ENCODE data around the gene CAP2. TPM values are rescaled to one million over a fixed set of nuclear protein-coding genes. Genes with fewer than 3 reads are reported as not detected.

The CAP2 gene
- total and polyA plus RNA-seq, 9 of the 15 experiments (the other 6 are each of a cell fraction or from before 2014, with no cell fraction given), result not detected

DNA sequence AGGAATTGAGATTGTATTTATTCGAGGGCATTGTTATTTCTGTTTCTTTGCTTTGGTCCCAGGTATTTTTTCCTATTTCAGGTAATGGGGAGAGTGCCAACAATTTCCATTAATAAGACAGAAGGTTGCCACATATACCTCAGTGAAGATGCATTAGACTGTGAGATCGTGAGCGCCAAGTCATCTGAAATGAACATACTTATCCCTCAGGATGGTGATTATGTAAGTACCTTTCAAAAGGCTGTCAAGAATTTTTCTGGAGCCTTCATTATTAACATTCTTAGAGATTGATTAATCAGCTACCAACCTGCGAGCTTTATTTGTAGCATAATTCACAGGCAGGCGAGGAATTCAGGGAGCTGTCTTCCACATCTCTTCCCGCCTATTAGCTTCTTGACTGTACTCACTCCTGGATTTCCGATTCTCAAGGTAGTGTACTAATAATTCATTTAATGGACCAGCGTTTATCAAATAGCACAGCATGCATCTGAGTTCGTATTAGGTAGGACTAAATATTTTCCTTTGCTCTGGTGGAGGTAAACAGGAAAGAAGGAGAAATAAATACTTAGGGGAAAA, 158.1 kb downstream of the CAP2 start:
- ChIA-PET POLR2A (interaction anchor here (0.7 to 1.7 kb wide), 2 partner anchors 11 to 12 kb away, joined by 4 to 5 read pairs; no protein-coding TSS in a partner anchor), CTCF (ENCODE audit: low intra/inter-chr PET ratio) (no interaction called here)
- H3K79me2 ChIP-seq (ENCODE audit: control insufficient read depth, insufficient read depth, low read length), result no peaks in the 10 kb centered on the region
- no peaks in the 10 kb centered on the region for H3K36me3 ChIP-seq (ENCODE audit: control insufficient read depth, insufficient read depth, low read length)
- H3K27me3 ChIP-seq (ENCODE audit: control insufficient read depth in 2 of 2, insufficient read depth in 2 of 2, low read length in 2 of 2), result peaks cover 21 to 45% of the 10 kb centered on the region in 2 experiments
- H4K20me1 ChIP-seq (replicated peaks; ENCODE audit: control insufficient read depth, insufficient read depth, low read length), result no peaks in the 10 kb centered on the region
- H3K27ac ChIP-seq (ENCODE audit: extremely low read depth, low read depth, low read length), result no peak overlapping the region
- in situ Hi-C loops (cut with MboI), result no loop called here
- H3K4me3 ChIP-seq, result no peak overlapping the region
- no TSS peak for BruUV-seq (replicated peaks)
- ATAC-seq, result no peak
- TF ChIP-seq BRF1 (IDR thresholded peaks at IDR 0.05; ENCODE audit: borderline replicate concordance, extremely low read depth, insufficient read length), result no peak
- TF ChIP-seq GABPB1 (CRISPR knock-in tag; IDR thresholded peaks at IDR 0.05), result no peak
- no peak for TF ChIP-seq ZNF77 (CRISPR knock-in tag; IDR thresholded peaks at IDR 0.05)
- no peak for TF ChIP-seq EWSR1 (IDR thresholded peaks at IDR 0.05; ENCODE audit: borderline replicate concordance, low read depth, partially characterized antibody)
- no peak for TF ChIP-seq GABPB2 (CRISPR knock-in tag; conservative IDR thresholded peaks at IDR 0.05)
- TF ChIP-seq ZBTB12 (CRISPR knock-in tag; IDR thresholded peaks at IDR 0.05), result no peak
- no peak for TF ChIP-seq ARID2 (IDR thresholded peaks at IDR 0.05)
- TF ChIP-seq, protein P1, sequence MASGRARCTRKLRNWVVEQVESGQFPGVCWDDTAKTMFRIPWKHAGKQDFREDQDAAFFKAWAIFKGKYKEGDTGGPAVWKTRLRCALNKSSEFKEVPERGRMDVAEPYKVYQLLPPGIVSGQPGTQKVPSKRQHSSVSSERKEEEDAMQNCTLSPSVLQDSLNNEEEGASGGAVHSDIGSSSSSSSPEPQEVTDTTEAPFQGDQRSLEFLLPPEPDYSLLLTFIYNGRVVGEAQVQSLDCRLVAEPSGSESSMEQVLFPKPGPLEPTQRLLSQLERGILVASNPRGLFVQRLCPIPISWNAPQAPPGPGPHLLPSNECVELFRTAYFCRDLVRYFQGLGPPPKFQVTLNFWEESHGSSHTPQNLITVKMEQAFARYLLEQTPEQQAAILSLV (tag; IDR thresholded peaks at IDR 0.05), result no peak
- TF ChIP-seq THAP7 (CRISPR knock-in tag; IDR thresholded peaks at IDR 0.05), result no peak
- TF ChIP-seq E4F1 (CRISPR knock-in tag; IDR thresholded peaks at IDR 0.05; ENCODE audit: borderline replicate concordance), result no peak
- TF ChIP-seq, protein P2, sequence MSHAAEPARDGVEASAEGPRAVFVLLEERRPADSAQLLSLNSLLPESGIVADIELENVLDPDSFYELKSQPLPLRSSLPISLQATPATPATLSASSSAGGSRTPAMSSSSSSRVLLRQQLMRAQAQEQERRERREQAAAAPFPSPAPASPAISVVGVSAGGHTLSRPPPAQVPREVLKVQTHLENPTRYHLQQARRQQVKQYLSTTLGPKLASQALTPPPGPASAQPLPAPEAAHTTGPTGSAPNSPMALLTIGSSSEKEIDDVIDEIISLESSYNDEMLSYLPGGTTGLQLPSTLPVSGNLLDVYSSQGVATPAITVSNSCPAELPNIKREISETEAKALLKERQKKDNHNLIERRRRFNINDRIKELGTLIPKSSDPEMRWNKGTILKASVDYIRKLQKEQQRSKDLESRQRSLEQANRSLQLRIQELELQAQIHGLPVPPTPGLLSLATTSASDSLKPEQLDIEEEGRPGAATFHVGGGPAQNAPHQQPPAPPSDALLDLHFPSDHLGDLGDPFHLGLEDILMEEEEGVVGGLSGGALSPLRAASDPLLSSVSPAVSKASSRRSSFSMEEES (CRISPR knock-in tag; IDR thresholded peaks at IDR 0.05), result no peak
- TF ChIP-seq THRAP3 (IDR thresholded peaks at IDR 0.05; ENCODE audit: borderline replicate concordance), result no peak
- TF ChIP-seq CREBBP (IDR thresholded peaks at IDR 0.05; ENCODE audit: low read depth, low read length), result no peak
- TF ChIP-seq CBX2 (IDR thresholded peaks at IDR 0.05; ENCODE audit: insufficient read depth, low read length, poor library complexity, severe bottlenecking), result no peak
- no peak overlapping the region for H3K9ac ChIP-seq (ENCODE audit: insufficient read depth in 1 of 2, low read depth in 2 of 2, low read length in 2 of 2)
- H3K4me2 ChIP-seq (ENCODE audit: insufficient read depth, low read length), result no peak overlapping the region
- intact Hi-C loops (cut with micrococcal nuclease), result no loop called here
- WGBS (ENCODE audit: insufficient coverage, low coverage, missing lambda C conversion rate), result 0% methylated on average over 9 of the region's 9 CpGs
- DNase-seq (ENCODE audit: extremely low read depth in 1 of 4, low spot score in 3 of 4), result no peak
- H3K9me3 ChIP-seq (replicated peaks; ENCODE audit: control insufficient read depth, insufficient read depth, low read depth, low read length), result no peaks in the 10 kb centered on the region
- no peaks in the 10 kb centered on the region for H3K9me1 ChIP-seq (ENCODE audit: control insufficient read depth, insufficient read depth, low read length)
- FAIRE-seq, result no peak
- no peak overlapping the region for H2AFZ ChIP-seq (ENCODE audit: low read depth, low read length)
- H3K4me1 ChIP-seq (replicated peaks in 1 of 2; ENCODE audit: control insufficient read depth in 2 of 2, insufficient read depth in 2 of 2, low read length in 2 of 2), result no peaks in the 10 kb centered on the region
